ENCODE data around the gene CITED4.

DNA sequence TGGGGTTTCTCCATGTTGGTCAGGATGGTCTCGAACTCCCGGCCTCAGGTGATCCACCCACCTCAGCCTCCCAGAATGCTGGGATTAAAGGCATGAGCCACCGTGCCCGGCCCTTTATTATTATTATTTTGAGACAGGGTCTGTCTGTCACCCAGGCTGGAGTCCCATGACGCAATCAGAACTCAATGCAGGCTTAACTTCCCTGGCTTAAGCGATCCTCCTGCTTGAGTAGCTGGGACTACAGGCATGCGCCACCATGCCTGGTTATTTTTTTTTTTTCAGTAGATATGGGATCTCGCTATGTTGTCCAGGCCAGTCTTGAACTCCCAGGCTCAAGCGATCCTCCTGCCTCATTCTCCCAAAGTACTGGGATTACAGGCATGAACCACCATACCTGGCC is 47.1 kb upstream of the CITED4 start:
- TF ChIP-seq CTCF (IDR thresholded peaks at IDR 0.05; ENCODE audit: low read depth, low read length) = no peak
- TF ChIP-seq POLR2A (IDR thresholded peaks at IDR 0.05; ENCODE audit: extremely low read depth, insufficient read length) = no peak
- TF ChIP-seq MAX (IDR thresholded peaks at IDR 0.05; ENCODE audit: low read depth, low read length) = no peak
